ENCODE data around the gene BTBD2. TPM values are rescaled to one million over a fixed set of nuclear protein-coding genes. Genes with fewer than 3 reads are reported as not detected.

Gene BTBD2
- total RNA-seq, 1 donor from 2014 or later, result 81.5 TPM

DNA sequence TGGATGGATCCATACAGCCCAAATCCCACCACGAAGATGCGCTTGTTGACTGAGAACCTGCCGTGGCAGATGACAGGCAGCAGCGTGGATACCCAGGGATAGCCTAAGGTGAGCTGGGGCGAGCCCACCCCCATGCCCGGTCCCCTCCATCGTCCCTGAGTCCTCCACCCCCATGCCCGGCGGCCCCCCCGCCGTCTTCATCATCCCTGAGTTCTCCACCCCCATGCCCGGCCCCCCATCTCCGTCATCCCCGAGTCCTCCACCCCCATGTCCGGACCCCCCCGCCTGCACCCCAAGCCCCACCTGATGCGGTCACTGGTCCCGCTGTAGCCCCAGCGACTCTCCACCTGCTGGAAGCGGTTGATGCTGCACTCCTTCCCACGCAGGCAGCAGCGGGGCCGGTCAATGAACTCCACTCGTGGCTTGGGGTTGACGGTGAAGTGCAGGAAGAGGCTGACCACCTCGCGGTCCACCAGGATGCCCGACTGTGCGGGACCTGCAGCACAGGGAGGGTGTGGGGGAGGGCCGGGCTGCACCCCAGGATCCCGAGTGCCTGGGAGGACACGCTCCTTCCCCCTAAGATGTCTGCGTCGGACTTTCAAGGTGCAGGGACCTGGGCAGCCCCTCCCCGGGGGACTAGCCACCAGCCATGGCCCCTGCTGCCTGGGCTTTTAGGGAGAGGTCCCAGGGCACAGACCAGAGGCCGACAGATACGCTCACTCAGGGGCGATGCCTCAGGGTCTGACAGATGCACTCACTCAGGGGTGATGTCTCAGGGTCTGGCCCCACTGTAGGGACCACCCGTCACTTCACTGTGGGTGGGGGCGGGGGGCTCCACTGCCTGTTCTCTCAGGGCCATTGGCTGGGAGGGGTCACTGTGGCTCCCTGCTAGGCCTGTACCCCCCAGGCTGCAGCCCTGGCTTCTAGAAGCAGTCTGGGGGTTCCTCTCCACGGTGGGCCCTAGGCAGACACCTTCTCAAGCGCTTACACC, 28.0 kb downstream of the BTBD2 start:
- Histone ChIP-seq H3K4me3 (no peak overlapping the region), H3K36me3 (peaks cover 0 to 59% of the 10 kb centered on the region in 2 donors), H3K27me3 (no peaks in the 10 kb centered on the region), H3K9me3 (no peaks in the 10 kb centered on the region), H3K4me1 (no peaks in the 10 kb centered on the region), H3K27ac (no peak overlapping the region)
- DNase-seq (ENCODE audit: extremely low spot score in 2 of 2), result no peak
- TF ChIP-seq POLR2AphosphoS5 (IDR thresholded peaks at IDR 0.05; ENCODE audit: insufficient read depth in 1 of 2, low read depth in 1 of 2) (no peak), POLR2A (IDR thresholded peaks at IDR 0.05) (no peak)
- TF ChIP-seq, protein P1, sequence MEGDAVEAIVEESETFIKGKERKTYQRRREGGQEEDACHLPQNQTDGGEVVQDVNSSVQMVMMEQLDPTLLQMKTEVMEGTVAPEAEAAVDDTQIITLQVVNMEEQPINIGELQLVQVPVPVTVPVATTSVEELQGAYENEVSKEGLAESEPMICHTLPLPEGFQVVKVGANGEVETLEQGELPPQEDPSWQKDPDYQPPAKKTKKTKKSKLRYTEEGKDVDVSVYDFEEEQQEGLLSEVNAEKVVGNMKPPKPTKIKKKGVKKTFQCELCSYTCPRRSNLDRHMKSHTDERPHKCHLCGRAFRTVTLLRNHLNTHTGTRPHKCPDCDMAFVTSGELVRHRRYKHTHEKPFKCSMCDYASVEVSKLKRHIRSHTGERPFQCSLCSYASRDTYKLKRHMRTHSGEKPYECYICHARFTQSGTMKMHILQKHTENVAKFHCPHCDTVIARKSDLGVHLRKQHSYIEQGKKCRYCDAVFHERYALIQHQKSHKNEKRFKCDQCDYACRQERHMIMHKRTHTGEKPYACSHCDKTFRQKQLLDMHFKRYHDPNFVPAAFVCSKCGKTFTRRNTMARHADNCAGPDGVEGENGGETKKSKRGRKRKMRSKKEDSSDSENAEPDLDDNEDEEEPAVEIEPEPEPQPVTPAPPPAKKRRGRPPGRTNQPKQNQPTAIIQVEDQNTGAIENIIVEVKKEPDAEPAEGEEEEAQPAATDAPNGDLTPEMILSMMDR (IDR thresholded peaks at IDR 0.05), result no peak
- intact Hi-C loops (cut with DNase I), result no loop called here

DNA sequence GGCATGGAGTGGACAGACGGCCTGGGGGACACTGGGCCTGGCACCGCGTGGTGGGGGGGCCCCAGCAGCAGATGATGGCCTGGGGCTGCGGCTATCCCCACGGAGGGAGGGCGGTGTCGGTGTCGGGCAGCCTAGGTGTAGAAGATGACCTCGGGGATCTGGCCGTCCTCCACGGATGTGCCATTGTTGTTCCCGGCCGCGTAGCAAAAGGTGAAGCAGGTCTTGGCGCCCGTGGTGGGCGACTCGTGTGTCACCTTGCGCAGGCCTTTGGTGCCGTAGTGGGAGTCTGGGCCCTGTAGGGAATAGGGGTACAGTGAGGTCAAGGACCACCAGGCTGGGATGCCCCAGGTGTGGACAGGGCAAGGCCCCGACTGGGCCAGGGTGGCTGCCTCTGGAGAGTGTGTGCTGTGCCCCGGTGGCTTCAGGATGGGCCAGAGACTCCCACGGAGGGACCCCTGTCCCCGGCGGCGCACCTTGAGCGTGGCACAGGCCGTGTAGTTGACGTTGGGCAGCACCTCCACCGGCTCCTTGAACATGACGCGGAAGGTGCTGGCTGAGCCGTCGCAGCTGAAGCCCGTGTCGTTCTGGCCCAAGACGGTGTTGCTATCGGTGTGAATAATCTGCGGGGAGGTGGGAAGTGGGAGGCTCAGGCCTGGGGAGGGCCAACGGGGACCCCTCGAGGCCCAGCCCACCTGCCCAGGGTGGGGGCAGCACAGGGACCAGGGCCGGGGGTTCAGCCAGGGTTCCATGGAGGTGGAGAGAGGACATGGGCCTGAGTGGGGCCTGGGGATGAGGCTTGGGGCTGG, 29.0 kb downstream of the BTBD2 start:
- DNase-seq (ENCODE audit: extremely low spot score in 2 of 2), result no peak
- TF ChIP-seq POLR2AphosphoS5 (IDR thresholded peaks at IDR 0.05; ENCODE audit: insufficient read depth in 1 of 2, low read depth in 1 of 2), result peak in 1 of 2 donors; percentile 13
- TF ChIP-seq, protein P1 (IDR thresholded peaks at IDR 0.05), result no peak
- Histone ChIP-seq H3K27ac (no peak overlapping the region), H3K36me3 (peaks cover 0 to 62% of the 10 kb centered on the region in 2 donors), H3K4me3 (no peak overlapping the region), H3K4me1 (no peaks in the 10 kb centered on the region), H3K27me3 (no peaks in the 10 kb centered on the region), H3K9me3 (no peaks in the 10 kb centered on the region)
- intact Hi-C loops (cut with DNase I), result no loop called here

DNA sequence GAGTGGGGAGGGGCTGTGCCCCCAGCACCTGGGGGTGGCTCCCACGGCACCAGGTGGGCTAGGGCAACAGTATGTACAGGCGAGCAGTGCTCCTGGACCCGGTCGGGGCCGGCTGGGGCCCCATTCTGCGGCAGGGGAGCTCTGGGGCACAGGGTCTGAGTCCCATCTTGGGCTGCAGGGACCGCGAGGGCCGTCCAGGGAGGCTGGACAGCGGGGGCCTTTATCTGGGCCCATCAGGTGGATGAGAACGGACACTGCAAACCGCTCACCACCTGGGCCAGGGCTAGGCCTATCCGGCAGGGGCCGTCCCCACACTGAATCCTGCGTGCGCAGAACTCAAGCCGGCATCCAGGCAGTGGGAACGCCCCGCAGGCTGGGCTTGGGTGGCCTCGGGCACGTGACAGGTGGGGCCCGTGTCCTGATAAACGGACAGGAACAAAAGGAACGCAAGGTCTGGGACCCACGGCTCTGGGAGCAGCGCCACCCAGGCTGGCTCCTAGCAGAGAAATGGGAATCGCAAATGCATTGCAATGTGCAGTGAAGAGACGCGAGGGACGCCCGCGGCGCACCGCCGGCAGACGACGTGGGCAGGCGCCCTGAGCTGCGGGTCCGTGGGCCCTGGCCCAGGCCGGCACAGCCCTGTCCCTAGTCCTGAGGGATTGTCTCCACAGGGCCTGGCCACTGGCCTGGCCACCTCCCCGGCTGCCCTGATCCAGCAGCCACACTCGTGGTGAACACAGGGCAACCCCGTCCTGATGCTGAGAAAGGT, 29.7 kb downstream of the BTBD2 start:
- no peak for DNase-seq (ENCODE audit: extremely low spot score in 2 of 2)
- intact Hi-C loops (cut with DNase I), result no loop called here
- H3K27ac ChIP-seq, result no peak overlapping the region
- no peaks in the 10 kb centered on the region for H3K4me1 ChIP-seq
- no peaks in the 10 kb centered on the region for H3K9me3 ChIP-seq
- no peak overlapping the region for H3K4me3 ChIP-seq
- H3K27me3 ChIP-seq, result no peaks in the 10 kb centered on the region
- TF ChIP-seq POLR2AphosphoS5 (IDR thresholded peaks at IDR 0.05; ENCODE audit: insufficient read depth in 1 of 2, low read depth in 1 of 2), result no peak
- TF ChIP-seq POLR2A (IDR thresholded peaks at IDR 0.05), result no peak
- TF ChIP-seq, protein P1 (IDR thresholded peaks at IDR 0.05), result no peak
- peaks cover 0 to 62% of the 10 kb centered on the region in 2 donors for H3K36me3 ChIP-seq

DNA sequence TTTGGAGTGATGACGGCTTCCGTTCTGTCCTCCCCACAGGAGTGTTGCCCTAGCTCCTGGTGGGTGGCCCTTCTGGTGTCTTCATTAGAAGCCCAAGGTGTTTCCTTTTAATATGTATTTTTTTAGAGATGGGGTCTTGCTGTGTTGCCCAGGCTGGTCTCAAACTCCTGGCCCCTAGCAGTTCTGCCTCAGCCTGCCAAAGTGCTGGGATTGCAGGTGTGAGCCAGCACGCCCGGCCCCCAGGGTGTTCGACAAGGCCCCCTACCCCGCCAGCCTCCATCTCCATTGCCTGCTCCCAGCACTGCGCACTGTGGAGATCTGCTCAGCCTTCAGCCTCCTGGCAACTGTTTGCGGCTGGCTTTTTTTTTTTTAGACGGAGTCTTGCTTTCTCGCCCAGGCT, 31.2 kb downstream of the BTBD2 start:
- Histone ChIP-seq H3K4me3 (no peak overlapping the region), H3K27me3 (no peaks in the 10 kb centered on the region), H3K9me3 (no peaks in the 10 kb centered on the region), H3K4me1 (no peaks in the 10 kb centered on the region), H3K27ac (no peak overlapping the region), H3K36me3 (peaks cover 0 to 62% of the 10 kb centered on the region in 2 donors)
- DNase-seq (ENCODE audit: extremely low spot score in 2 of 2), result no peak
- TF ChIP-seq POLR2A (IDR thresholded peaks at IDR 0.05) (no peak), POLR2AphosphoS5 (IDR thresholded peaks at IDR 0.05; ENCODE audit: insufficient read depth in 1 of 2, low read depth in 1 of 2) (no peak)
- TF ChIP-seq, protein P1 (IDR thresholded peaks at IDR 0.05), result no peak
- intact Hi-C loops (cut with DNase I), result no loop called here

Measured in vagina (tissue), 2 donors.